Natural killer cell treated with Interleukin-12 subunit alpha and Interleukin-12 subunit beta and Interleukin-15 and Interleukin-18, amount 100 ng/mL, for 72 hours (primary cell): ENCODE results near the gene CDC34. TPM values are rescaled to one million over a fixed set of nuclear protein-coding genes. Genes with fewer than 3 reads are reported as not detected.

Source experiments
- ATAC-seq, 2 donors: fragments of 150-1000 bp; cut with Tn5 transposase in 1 of 2; sonication (Bioruptor Pico), chemical (Tn5 transposase) in 1 of 2; 2 replicates each; pipeline ENCODE4 v1.10.0; 2021
- DNase-seq: peaks from one replicate; pipeline ENCODE4 v3.0.0; 2022; ENCODE audit warnings: low spot score
- H3K27ac Mint-ChIP-seq, 2 donors: 1 replicate in 1 of 2; 2 replicates in 1 of 2; pipeline ENCODE4 v1.8.0; 2022; ENCODE audit warnings: mixed read lengths in 2 of 2, mild to moderate bottlenecking in 1 of 2, moderate library complexity in 1 of 2
- H3K27me3 Mint-ChIP-seq, 2 donors: 1 replicate in 1 of 2; 2 replicates in 1 of 2; pipeline ENCODE4 v1.8.0; 2022; ENCODE audit warnings: mixed read lengths in 2 of 2
- H3K36me3 Mint-ChIP-seq: one replicate; pipeline ENCODE4 v1.8.0; 2022; ENCODE audit warnings: mixed read lengths
- H3K4me1 Mint-ChIP-seq, 2 donors: 1 replicate in 1 of 2; 2 replicates in 1 of 2; pipeline ENCODE4 v1.8.0; 2022; ENCODE audit warnings: low read depth in 2 of 2, mixed read lengths in 2 of 2, mild to moderate bottlenecking in 1 of 2
- H3K4me3 Mint-ChIP-seq: one replicate; pipeline ENCODE4 v1.8.0; 2022; ENCODE audit warnings: mixed read lengths
- H3K9me3 Mint-ChIP-seq: 2 replicates; pipeline ENCODE4 v1.8.0; 2022; ENCODE audit warnings: mixed read lengths
- total RNA-seq, 2 donors: library from RNA; stranded (reverse); gene quantifications; one replicate each; pipeline ENCODE4 v1.2.3, GENCODE V29; 2022

The CDC34 gene
- total RNA-seq, 2 donors from 2014 or later = 46.5 to 73.2 TPM

DNA sequence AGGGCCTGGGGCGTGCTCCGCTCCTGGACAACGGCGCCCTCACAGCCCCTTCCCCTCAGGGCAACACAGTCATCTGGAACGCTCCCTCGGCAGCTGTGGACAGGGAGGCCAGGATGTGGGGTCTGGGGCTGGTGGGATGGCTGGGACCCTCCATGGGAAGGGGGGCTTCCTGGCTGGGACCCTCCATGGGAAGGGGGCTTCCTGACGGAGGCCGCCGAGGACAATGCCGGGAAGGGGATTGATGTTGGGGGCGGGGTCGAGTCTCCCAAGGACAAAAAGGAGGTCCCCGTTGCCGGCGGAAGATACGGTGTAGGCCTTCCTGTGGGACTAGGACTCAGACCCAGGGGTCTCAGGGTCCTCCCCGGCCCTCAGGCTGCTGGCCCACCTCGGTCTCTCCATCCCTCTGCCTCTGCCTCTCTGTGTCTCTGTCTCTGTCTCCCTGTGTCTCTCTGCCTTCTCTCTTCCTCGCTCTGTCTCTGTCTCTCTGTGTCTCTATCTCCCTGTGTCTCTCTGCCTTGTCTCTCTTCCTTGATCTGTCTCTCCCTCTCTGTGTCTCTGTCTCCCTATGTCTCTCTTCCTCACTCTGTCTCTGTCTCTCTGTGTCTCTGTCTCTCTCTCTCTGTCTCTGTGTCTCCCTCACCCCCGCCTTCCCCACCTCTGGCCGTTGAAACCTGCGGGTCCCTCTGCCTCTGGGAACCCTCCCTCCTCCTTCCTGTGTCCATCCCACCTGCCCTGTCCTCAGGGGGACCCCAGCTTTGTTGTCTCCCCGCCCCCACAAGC is 38.0 kb upstream of the CDC34 start:
- no peaks in the 10 kb centered on the region for H3K9me3 Mint-ChIP-seq
- ATAC-seq (no peak), DNase-seq (no peak)
- peak overlapping the region; percentile 11 to 18 for H3K27ac Mint-ChIP-seq
- H3K4me3 Mint-ChIP-seq = no peak overlapping the region
- peaks cover 0 to 4% of the 10 kb centered on the region in 2 donors for H3K27me3 Mint-ChIP-seq
- H3K4me1 Mint-ChIP-seq = peaks cover 12% of the 10 kb centered on the region in 2 donors
- H3K36me3 Mint-ChIP-seq = peaks cover 6% of the 10 kb centered on the region

DNA sequence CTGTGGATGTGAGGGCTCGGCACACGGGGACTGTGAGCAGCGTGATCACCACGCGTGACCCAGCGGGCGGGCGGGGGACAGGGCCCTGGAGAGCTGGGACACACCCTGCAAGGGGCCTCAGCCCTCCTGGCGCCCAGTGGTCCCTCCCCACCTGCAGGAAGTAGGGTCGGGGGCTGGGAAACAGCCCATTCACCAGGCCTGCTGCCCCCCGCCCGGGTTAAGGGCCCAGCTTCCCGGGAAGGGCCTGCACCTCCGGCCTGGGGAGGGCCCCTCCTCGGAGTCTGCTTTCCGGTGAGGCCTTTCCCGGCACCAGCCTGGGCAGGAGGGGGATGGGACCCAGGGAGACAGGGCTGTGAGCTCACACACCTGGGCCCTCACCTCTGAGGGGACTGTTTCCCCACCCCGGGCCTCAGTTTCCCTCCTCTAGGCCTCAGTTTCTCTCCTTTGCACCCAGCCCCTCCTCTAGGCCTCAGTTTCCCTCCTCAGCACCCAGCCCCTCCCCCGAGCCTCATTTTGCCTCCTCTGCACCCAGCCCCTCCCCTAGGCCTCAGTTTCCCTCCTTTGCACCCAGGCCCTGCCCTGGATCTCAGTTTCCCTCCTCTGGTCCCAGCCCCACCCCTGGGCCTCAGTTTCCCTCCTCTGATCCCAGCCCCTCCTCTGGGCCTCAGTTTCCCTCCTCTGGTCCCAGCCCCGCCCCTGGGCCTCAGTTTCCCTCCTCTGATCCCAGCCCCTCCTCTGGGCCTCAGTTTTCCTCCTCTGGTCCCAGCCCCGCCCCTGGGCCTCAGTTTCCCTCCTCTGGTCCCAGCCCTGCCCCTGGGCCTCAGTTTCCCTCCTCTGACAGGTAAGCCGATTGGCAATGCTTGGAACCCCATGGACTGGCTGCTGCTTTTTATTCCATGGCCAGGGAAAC is 37.1 kb upstream of the CDC34 start:
- DNase-seq (no peak), ATAC-seq (no peak)
- Mint-ChIP-seq H3K36me3 (peaks cover 6% of the 10 kb centered on the region), H3K27me3 (peaks cover 6 to 8% of the 10 kb centered on the region in 2 donors), H3K9me3 (no peaks in the 10 kb centered on the region), H3K4me3 (no peak overlapping the region), H3K4me1 (peaks cover 12 to 16% of the 10 kb centered on the region in 2 donors), H3K27ac (peak overlapping the region; percentile 11 to 18)

DNA sequence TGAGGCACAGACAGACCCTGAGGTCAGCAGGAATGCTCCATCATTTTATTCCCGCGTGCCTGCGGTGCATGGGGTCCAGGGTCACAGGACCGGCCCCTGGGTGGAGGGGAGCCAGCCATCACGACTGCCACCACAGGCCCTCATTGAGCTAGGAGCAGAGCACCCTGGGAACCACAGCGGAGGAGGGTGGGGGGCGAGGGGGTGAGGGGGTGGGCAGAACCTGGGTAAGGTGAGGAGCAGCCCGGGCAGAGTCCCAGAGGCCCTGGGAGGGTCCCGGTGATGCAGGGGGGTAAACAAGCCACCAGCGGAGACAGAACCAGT is 36.5 kb upstream of the CDC34 start:
- H3K4me1 Mint-ChIP-seq = peaks cover 7 to 18% of the 10 kb centered on the region in 2 donors
- no peaks in the 10 kb centered on the region for H3K9me3 Mint-ChIP-seq
- ATAC-seq (no peak), DNase-seq (no peak)
- H3K4me3 Mint-ChIP-seq = no peak overlapping the region
- no peak overlapping the region for H3K27ac Mint-ChIP-seq
- H3K36me3 Mint-ChIP-seq = peaks cover 6% of the 10 kb centered on the region
- H3K27me3 Mint-ChIP-seq = peaks cover 8 to 11% of the 10 kb centered on the region in 2 donors

DNA sequence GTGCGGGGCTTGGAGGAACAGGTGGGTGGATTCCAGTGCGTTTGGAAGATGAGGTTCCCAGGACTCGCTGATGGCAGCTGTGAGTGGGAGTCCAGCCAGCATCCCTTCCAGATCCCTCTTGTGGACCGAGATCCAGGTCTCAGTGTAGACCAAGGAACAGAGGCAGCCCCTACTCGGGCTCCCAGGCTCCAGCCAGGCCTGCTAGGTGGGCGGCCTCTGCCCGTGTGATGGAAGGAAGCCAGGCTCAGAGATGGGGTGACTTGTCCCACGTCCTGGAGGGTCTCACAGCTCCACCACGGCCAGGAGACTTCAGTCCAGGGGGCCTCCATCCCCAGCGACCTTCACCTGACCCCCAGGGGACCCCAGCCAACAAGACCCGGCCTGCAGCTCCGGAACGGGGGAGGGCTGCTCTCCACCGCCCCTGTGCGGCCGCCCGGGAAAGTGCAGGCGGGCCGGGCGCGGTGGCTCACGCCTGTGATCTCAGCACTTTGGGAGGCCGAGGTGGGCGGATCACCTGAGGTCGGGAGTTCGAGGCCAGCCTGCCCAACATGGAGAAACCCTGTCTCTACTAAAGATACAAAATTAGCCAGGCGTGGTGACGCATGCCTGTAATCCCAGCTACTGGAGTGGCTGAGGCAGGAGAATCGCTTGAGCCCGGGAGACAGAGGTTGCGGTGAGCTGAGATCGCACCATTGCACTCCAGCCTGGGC is 36.0 kb upstream of the CDC34 start:
- Mint-ChIP-seq H3K9me3 (no peaks in the 10 kb centered on the region), H3K36me3 (peaks cover 6% of the 10 kb centered on the region), H3K4me3 (no peak overlapping the region)

DNA sequence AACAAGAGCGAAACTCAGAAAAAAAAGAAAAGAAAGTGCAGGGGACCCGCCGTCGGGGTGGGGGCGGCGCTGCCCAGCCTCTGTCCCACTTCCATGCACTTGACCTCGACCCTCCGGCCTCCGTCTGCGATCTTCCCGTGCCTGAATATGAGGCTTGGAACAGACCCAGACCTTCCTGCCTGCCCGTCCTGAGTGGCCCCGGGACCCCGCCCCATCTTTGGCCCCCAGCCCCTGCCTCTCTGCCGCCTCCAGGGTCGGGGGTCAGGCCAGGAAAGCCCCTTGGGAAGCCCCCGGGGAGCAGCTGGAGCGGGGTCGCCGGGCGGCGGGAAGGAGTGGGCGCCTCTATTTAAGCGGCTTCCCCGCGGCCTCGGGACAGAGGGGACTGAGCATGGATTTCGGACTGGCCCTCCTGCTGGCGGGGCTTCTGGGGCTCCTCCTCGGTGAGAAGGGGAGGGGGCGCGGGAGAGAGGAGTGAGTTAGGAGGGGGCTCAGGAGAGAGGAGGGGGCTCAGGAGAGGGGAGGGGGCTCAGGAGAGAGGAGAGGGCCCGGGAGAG is 35.4 kb upstream of the CDC34 start, which contains the start of gene MADCAM1:
Gene MADCAM1 (plus strand): TSS at position 375 of the 554 bp plus-strand sequence. CDS start 14 bp downstream, at position 389.
- Mint-ChIP-seq H3K27ac (no peak within 1 kb of the TSS), H3K27me3 (peaks cover 8 to 11% of the 10 kb centered on the region in 2 donors), H3K4me3 (no peak within 1 kb of the TSS), H3K36me3 (peaks cover 6% of the 10 kb centered on the region), H3K9me3 (no peaks in the 10 kb centered on the region), H3K4me1 (peaks cover 6 to 18% of the 10 kb centered on the region in 2 donors)
- no peak for ATAC-seq
- no peak for DNase-seq

More for the DNA sequence above, 36.0 kb upstream of the CDC34 start:
- H3K27ac Mint-ChIP-seq = no peak overlapping the region
- H3K4me1 Mint-ChIP-seq = peaks cover 6 to 18% of the 10 kb centered on the region in 2 donors
- no peak for DNase-seq
- peak; percentile 47 to 52 for ATAC-seq
- peaks cover 8 to 11% of the 10 kb centered on the region in 2 donors for H3K27me3 Mint-ChIP-seq

DNA sequence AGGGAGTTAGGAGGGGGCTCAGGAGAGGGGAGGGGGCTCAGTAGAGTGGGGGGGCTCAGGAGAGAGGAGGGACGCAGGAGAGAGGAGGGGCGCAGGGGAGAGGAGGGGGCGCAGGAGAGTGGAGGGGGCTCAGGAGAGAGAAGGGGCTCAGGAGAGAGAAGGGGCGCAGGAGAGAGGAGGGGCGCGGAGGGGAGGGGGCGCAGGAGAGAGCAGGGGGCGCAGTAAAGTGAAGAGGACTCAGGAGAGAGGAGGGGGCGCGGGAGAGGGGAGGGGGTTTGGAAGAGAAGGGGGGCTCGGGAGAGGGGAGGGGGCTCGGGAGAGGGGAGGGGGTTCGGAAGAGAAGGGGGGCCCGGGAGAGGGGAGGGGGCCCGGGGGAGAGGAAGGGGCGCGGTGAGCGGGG is 34.6 kb upstream of the CDC34 start:
- H3K4me3 Mint-ChIP-seq = no peak overlapping the region
- H3K27me3 Mint-ChIP-seq = peaks cover 8 to 11% of the 10 kb centered on the region in 2 donors
- peaks cover 6% of the 10 kb centered on the region for H3K36me3 Mint-ChIP-seq

DNA sequence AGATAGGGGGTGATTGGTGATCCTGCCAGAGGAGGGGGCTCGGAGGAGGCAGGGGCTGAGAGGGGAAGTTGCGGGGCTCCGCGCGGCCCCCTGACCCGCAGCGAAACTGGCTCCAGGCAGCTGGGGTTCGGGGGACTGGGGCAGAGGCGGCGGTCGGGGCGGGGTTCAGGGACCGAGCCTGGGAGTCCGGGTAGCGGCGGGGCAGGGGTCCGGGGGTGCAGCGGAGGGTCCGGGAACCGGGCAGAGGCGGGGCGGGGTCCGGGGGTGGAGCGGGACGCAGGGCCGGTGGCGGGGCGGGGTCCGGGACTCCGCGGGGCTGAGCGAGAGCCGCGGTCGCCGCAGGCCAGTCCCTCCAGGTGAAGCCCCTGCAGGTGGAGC is 34.1 kb upstream of the CDC34 start:
- H3K36me3 Mint-ChIP-seq = peaks cover 6% of the 10 kb centered on the region
- no peak overlapping the region for H3K27ac Mint-ChIP-seq
- DNase-seq (no peak), ATAC-seq (peak in 1 of 2 donors; percentile 40)
- H3K9me3 Mint-ChIP-seq = no peaks in the 10 kb centered on the region
- peaks cover 6 to 18% of the 10 kb centered on the region in 2 donors for H3K4me1 Mint-ChIP-seq
- no peak overlapping the region for H3K4me3 Mint-ChIP-seq
- peaks cover 8 to 11% of the 10 kb centered on the region in 2 donors for H3K27me3 Mint-ChIP-seq

More for the DNA sequence above, 34.6 kb upstream of the CDC34 start:
- no peaks in the 10 kb centered on the region for H3K9me3 Mint-ChIP-seq
- H3K4me1 Mint-ChIP-seq = peaks cover 6 to 18% of the 10 kb centered on the region in 2 donors
- DNase-seq = no peak
- ATAC-seq = no peak
- H3K27ac Mint-ChIP-seq = no peak overlapping the region

DNA sequence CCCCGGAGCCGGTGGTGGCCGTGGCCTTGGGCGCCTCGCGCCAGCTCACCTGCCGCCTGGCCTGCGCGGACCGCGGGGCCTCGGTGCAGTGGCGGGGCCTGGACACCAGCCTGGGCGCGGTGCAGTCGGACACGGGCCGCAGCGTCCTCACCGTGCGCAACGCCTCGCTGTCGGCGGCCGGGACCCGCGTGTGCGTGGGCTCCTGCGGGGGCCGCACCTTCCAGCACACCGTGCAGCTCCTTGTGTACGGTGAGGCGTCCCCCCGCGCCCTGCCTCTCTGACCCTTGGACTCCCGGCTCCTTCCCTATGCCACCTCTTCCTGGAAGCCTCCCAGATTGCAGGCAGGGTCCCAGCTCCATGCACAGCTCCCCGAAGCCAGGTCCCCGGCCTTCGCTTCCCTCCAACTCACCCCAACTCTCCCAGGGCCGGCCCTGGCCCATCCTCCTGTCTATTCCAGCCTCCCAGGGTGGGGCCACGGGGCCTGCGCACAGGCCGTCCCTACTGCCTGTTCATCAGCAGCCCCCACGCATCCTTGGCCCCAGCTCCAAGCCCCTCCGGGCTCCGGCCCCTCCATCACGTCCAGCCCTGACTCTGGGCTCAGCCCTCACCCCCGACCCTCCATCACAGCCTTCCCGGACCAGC is 33.6 kb upstream of the CDC34 start:
- peak; percentile 39 to 40 for ATAC-seq
- Mint-ChIP-seq H3K27me3 (peaks cover 8 to 11% of the 10 kb centered on the region in 2 donors), H3K4me3 (no peak overlapping the region), H3K4me1 (peaks cover 6 to 20% of the 10 kb centered on the region in 2 donors), H3K9me3 (no peaks in the 10 kb centered on the region), H3K36me3 (peaks cover 6% of the 10 kb centered on the region), H3K27ac (no peak overlapping the region)
- no peak for DNase-seq

DNA sequence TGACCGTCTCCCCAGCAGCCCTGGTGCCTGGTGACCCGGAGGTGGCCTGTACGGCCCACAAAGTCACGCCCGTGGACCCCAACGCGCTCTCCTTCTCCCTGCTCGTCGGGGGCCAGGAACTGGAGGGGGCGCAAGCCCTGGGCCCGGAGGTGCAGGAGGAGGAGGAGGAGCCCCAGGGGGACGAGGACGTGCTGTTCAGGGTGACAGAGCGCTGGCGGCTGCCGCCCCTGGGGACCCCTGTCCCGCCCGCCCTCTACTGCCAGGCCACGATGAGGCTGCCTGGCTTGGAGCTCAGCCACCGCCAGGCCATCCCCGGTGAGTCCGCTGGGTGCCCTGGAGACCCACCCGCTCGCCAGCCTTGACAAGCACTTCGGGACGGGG is 33.1 kb upstream of the CDC34 start:
- no peak for ATAC-seq
- Mint-ChIP-seq H3K9me3 (no peaks in the 10 kb centered on the region), H3K4me3 (no peak overlapping the region), H3K4me1 (peaks cover 5 to 19% of the 10 kb centered on the region in 2 donors), H3K27me3 (peaks cover 8 to 11% of the 10 kb centered on the region in 2 donors), H3K36me3 (peaks cover 5% of the 10 kb centered on the region), H3K27ac (no peak overlapping the region)
- DNase-seq = no peak

DNA sequence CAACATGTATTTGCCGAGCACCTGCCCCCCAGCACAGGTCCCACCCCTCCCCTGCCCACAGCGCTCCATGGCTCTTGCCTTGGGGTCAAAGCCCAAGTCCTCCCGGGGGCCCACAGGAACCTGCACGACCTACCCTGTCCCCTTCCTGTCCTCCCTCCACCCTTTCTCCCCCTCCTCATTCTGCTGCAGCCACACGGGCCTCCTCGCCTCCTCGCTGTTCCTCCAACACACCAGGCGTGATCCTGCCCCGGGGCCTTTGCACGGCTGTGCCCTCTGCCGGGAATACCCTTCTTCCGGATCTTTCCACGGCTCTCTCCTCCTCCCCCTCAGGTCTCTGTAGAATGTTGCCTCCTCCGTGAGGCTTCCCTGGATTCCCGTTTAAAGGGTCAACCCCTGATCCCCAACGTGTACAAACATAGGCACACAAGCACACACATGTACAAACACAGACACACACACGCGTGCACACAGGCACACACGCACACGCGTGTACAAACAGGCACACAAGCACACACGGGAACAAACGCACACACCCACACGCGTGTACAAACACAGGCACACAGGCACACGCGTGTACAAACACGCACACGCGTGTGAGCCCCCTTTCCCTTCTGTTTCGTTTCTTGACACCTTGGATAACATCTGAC is 32.5 kb upstream of the CDC34 start:
- Mint-ChIP-seq H3K9me3 (no peaks in the 10 kb centered on the region), H3K4me3 (no peak overlapping the region), H3K27me3 (peaks cover 8 to 11% of the 10 kb centered on the region in 2 donors), H3K4me1 (peaks cover 0 to 15% of the 10 kb centered on the region in 2 donors), H3K27ac (no peak overlapping the region), H3K36me3 (no peaks in the 10 kb centered on the region)
- ATAC-seq (no peak), DNase-seq (no peak)

DNA sequence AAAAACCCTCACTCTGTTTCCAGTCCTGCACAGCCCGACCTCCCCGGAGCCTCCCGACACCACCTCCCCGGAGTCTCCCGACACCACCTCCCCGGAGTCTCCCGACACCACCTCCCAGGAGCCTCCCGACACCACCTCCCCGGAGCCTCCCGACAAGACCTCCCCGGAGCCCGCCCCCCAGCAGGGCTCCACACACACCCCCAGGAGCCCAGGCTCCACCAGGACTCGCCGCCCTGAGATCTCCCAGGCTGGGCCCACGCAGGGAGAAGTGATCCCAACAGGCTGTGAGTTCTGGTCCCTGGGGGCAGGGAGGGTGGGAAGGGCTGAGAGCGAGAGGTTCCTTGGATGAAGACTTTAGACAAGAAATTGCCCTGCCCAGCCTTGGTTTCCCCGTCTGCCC is 29.9 kb upstream of the CDC34 start:
- peaks cover 8 to 11% of the 10 kb centered on the region in 2 donors for H3K27me3 Mint-ChIP-seq
- ATAC-seq (no peak), DNase-seq (no peak)
- H3K4me1 Mint-ChIP-seq = peaks cover 5 to 23% of the 10 kb centered on the region in 2 donors
- H3K4me3 Mint-ChIP-seq = no peak overlapping the region
- H3K9me3 Mint-ChIP-seq = no peaks in the 10 kb centered on the region
- H3K27ac Mint-ChIP-seq = no peak overlapping the region
- no peaks in the 10 kb centered on the region for H3K36me3 Mint-ChIP-seq

DNA sequence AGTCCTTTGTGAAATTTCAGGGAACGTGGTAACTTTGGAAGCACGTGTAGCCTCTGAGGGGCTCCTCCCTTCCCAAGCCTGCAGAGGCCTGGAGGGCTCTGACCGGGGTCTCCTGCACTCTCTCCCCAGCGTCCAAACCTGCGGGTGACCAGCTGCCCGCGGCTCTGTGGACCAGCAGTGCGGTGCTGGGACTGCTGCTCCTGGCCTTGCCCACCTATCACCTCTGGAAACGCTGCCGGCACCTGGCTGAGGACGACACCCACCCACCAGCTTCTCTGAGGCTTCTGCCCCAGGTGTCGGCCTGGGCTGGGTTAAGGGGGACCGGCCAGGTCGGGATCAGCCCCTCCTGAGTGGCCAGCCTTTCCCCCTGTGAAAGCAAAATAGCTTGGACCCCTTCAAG is 26.9 kb upstream of the CDC34 start:
- no peak overlapping the region for H3K27ac Mint-ChIP-seq
- peaks cover 0 to 1% of the 10 kb centered on the region in 2 donors for H3K27me3 Mint-ChIP-seq

More for the DNA sequence above, 26.9 kb upstream of the CDC34 start:
- DNase-seq = no peak
- no peak for ATAC-seq
- H3K4me3 Mint-ChIP-seq = no peak overlapping the region
- H3K9me3 Mint-ChIP-seq = no peaks in the 10 kb centered on the region
- H3K36me3 Mint-ChIP-seq = no peaks in the 10 kb centered on the region
- H3K4me1 Mint-ChIP-seq = peaks cover 18 to 26% of the 10 kb centered on the region in 2 donors
